HUDEP-2 (cell line): ENCODE measurements around the gene TIAL1.
"Not testable (repeated sequence)": the region's sequence is repeated elsewhere in the genome, so short reads cannot be mapped to it uniquely, and the experiment has no call there.

Source experiments
- DNase-seq, 76 experiments: peaks; one replicate each; lab custom pipeline; 2025; ENCODE audit not compliant: unreplicated experiment in 76 of 76; lab: John Stamatoyannopoulos, UW

The TIAL1 gene

DNA sequence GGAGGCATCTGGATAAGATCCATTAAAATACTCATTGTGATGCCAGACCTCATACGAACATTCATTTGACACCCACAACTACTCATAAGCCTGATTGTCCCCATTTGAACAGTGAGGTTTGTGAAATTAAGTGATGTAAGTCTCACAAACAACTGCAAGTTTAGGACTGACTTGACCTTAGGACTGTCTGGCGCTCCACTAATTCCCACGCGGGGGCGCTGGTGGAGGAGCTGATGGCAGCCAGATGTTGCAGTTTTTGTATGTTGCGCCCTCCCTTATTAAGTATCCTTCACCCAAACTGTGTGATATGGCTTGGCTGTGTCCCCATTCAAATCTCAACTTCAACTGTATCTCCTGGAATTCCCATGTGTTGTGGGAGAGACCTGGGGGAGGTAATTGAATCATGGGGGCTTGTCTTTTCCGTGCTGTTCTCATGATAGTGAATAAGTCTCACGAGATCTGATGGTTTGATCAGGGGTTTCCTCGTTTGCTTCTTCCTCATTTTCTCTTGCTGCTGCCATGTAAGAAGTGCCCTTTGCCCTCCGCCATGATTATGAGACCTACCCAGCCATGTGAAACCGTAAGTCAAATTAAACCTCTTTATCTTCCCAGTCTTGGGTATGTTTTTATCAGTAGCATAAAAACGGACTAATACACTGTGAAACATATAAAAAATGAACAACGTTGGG, 20.3 kb upstream of the TIAL1 start:
- DNase-seq: peak in 7 of 76 experiments; percentile 4 to 23 (median 9)

DNA sequence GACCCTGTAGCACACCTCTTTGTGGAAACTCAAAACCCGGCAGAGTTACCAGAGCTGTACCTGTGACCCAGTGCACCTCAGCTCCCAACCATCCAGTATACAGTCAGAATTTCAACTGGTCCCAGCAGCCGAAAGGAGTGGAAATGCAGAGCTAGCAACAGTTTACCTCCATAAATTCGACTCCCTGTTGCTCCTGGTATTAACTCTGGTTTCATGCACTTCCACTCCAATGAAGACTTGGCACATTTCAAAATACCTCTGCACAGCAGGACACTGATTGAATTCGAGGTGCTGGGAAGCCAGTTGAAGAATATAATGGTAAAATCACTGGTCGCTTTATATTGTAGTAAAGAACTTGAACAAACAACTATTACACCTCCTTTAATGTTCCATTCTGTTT, 17.9 kb upstream of the TIAL1 start:
- no peak for DNase-seq

GRCh38 chr10:119613741-119614140, 17.0 kb upstream of the TIAL1 start:
- DNase-seq: no peak

GRCh38 chr10:119611433-119611832, 14.7 kb upstream of the TIAL1 start:
- DNase-seq: no peak

GRCh38 chr10:119609516-119609915, 12.8 kb upstream of the TIAL1 start:
- DNase-seq: no peak

DNA sequence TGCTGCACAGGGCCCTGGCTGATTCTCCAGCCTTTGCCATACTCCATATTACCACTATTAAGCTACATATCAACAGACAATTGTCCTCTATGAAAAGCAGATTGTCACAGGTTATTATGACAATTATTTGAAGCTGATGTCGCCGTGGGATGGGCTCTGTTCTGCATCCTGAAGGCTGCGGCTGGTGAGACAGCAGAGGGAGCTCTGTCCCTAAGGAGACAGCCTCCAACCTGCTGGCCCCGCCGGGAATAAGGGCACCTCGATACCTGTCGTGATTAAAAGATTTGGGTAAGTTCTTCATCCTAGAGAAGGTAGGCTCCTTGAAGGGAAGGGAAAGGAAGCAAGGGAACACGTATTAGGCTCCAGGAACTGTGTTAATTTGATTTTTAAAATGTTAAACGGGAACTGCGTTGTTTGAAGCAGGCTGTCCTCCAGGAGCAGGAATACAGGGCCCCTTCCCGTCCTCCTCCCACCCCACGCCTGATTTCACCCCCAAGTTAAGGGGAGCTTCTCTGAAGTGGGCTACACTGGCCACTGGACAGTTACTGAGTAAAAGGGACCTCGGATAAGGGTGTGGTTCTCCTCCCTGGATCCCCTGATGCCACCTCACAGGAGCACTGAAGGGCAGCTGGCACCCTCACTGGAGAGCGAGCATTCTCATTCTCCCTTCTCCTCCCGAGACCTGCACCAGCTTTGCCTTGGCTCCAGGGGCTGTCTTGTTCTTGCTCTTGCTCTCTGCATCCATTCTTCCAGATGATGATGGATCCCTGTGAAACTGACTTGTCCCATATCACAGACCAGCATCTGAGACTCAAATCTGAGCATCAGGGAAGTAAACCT, 11.8 kb upstream of the TIAL1 start:
- peak in 21 of 76 experiments; percentile 1 to 40 (median 13) for DNase-seq

GRCh38 chr10:119604468-119604867, 7.7 kb upstream of the TIAL1 start:
- no peak for DNase-seq

DNA sequence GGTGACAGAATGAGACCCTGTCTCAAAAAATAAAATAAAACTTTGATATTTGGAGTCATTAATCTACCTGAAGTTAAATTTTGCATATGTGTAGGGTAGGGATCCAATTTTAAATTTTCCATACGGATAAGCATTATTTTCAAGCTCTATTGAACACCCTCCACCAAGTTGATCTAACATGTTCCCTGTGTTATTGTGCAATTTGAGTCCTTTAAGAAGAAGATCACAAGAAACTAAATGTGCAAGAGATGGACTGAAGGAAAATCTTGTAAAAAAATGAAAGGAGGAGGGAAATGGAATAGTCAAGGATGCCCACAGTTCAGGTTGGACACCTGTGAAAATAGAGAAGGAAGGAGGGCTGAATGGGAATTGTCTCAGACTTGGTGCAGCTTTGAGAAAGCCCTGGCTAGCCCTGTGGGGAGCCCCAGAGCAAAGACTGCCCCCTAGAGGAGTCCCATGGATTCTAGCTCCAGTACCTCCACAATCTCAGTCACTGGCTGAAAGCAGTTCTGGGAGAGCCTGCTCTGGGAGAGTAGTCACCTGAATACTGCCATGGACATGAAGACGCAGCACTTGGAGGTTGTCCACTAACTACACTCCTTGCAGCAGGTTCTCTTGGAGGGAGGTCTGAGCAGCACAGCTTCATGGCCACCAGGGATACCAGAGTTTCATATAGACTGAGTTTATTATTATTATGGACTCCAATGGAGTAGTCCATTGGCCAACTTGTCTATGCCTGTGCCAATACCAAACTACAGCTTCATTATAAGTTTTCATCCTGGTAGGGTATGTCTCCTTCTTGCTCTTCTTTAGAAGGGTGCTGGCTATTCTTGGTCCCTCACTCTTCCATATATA, 5.7 kb upstream of the TIAL1 start:
- DNase-seq: peak in 24 of 76 experiments; percentile 3 to 46 (median 18)

DNA sequence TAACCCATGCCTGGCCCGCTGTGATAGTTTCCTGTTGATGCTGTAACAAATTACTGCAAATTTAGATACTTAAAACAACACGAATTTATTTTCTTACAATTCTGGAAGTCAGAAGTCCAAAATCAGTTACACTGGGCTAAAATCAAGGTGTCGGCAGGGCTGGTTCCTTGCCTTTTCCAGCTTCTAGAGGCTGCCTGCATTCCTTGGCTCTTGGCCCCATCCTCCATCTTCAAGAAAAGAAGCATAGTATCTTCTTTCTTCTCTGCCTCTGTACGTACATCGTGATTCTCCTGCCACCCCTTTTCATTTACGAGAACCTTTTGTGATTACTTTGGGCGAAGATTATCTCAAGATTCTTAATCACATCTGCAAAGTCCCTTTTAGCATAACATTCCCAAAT, 1.6 kb upstream of the TIAL1 start:
- no peak for DNase-seq

DNA sequence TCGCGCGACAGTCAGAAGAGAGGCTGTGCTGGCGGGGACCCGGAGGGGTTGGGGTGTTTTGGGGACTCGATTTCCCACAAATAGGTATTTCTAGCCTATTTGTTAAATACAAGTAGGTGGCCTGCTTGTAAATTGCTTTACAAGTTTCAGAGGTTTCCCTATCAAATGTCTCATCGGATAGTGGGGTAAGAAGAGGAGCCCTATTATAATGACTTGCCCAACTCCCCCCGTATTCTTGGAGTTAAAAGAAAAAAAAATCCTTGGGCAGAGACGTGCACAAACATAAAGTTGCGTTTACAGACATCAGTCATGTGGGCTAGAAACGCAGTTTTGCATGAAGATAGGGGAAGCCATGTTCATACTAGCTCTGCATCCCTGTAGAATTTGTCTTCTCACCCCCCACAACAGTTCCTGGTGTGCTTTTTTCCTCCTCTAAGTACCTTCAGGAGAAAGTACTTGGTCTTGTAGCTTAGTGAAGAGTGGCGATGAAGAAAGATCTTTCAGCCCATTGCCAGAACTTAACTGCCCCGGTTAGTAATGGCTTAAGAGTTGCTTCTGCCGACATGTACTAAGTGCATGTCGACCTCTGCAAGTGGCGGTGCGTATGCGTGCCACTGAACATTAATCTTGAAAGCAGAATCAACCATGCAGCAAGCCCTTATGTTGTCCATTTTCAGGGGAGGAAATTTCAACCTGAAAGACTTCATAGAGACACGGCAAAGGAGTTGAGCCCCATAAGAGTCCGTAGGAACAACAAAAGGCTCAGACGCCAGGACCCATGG, 832 bp upstream of the TIAL1 start:
- peak in 2 of 76 experiments; percentile 21 to 25 for DNase-seq

DNA sequence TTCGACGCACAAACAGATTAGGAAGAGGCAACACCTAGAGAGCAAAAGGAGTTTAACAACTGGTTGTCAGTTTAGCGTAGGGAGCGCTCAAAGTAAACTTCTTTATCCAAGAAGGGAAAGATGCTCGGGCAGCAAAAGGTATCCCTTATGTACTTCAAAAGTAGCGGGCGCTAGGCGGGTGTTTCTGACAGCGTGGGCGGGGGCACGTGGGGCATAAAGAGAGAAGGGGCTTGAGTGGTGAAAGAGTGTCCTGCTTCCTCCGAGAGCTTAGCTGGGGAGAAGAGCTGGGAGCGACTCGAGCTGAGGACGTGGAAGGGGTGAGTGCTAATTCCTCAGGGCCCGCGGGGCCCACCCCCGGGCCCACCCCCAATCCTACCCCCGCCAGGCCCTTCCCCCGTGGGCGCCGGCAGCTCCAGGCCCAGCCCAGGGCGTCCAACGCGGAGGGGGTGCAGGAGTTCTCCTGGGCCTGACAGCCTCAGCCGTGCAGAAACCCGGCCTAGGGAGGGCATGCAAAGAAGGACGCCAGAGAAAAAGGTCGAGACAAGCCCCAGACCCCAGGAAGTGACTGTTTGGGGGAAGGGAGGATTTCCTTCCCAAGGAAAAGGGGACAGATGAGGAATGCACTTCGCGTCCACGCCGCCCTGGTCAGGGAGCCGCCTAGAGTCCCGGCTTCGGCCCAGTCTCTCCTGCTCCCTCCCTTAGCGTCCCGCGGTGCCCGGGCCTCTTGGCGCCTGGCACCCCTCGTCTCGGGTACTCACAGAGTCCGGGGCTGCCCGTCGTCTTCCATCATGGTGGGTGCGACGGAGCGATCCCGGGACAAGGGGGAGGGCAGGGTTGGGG, 868 bp downstream of the TIAL1 start:
- DNase-seq: peak in 45 of 76 experiments; percentile 3 to 52 (median 28)

DNA sequence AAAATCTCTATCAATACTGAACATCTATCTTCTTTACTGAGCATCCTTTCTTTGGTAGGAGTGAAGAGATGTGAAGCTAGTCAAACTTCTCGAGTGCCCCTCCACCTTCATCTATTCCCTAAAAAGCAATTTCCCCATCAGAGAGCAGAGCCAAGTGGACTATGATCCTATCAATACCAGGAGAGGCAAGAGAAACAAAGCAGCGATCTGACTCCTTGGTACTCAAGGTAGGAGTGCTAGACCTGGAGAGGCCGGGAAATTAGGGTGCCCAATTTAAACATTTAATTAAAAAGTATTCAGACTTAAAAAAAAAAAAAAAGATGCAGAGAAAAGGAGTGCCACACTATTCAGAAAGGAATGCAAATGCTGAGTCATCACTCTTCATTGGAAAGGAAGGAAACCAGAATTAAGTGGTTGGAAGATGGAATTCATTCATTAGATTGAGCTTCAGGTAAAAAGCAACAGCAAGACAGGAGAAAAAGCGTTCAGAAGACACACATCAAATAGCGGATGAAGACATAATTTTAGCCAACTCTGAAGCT, 1.6 kb downstream of the TIAL1 start:
- DNase-seq: no peak

- DNase-seq: no peak
These were observed 8.7 kb downstream of the TIAL1 start for GRCh38 chr10:119588071-119588470.

- DNase-seq: no peak
These were observed 18.4 kb downstream of the TIAL1 start for GRCh38 chr10:119578355-119578754.

- DNase-seq: no peak
These were observed 20.8 kb downstream of the TIAL1 start for GRCh38 chr10:119575991-119576390.

GRCh38 chr10:119575506-119575905, 21.3 kb downstream of the TIAL1 start:
- DNase-seq: no peak

DNA sequence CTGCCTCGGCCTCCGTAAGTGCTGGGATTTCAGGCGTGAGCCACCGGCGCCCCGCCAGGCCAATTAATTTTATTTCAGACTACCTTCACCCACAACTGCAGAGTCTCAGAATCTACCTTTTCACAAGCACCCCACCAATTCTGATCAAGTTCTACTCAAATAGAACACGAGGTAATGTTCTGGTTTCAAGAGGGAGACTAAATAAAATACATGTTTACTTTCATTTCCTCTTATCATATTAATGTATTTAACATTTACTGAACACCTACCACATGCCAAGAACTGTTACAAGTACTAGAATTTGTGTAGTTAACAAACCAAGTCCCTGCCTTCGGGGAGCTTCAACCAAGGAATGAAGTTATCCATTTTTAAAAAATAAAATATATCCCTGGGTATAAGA, 28.8 kb downstream of the TIAL1 start:
- no peak for DNase-seq

GRCh38 chr10:119562097-119562496, 34.7 kb downstream of the TIAL1 start:
- DNase-seq: no peak

DNA sequence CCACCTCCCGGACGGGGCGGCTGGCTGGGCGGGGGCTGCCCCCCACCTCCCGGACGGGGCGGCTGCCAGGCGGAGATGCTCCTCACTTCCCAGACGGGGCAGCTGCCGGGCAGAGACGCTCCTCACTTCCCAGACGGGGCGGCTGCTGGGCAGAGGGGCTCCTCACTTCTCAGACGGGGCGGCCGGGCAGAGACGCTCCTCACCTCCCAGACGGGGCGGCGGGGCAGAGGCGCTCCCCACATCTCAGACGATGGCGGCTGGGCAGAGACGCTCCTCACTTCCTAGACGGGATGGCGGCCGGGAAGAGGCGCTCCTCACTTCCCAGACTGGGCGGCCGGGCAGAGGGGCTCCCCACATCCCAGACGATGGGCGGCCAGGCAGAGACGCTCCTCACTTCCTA, 37.3 kb downstream of the TIAL1 start:
- not testable (repeated sequence) for DNase-seq
